ENCODE measurements around the gene GNPTG.
A peak's percentile ranks its signal among the peaks of the same experiment; 100 is the strongest.

Gene GNPTG

GRCh38 chr16:1371054-1371978 is 19.6 kb downstream of the GNPTG start:
- no peak for DNase-seq (ENCODE audit: low read depth in 2 of 2)

GRCh38 chr16:1372292-1372950 is 20.7 kb downstream of the GNPTG start:
- no peak for DNase-seq (ENCODE audit: low read depth in 2 of 2)

- no peak for DNase-seq (ENCODE audit: low read depth in 2 of 2)
Measured at GRCh38 chr16:1374418-1375297, 22.9 kb downstream of the GNPTG start.

GRCh38 chr16:1375298-1375640 is 23.5 kb downstream of the GNPTG start:
- no peak for DNase-seq (ENCODE audit: low read depth in 2 of 2)

DNA sequence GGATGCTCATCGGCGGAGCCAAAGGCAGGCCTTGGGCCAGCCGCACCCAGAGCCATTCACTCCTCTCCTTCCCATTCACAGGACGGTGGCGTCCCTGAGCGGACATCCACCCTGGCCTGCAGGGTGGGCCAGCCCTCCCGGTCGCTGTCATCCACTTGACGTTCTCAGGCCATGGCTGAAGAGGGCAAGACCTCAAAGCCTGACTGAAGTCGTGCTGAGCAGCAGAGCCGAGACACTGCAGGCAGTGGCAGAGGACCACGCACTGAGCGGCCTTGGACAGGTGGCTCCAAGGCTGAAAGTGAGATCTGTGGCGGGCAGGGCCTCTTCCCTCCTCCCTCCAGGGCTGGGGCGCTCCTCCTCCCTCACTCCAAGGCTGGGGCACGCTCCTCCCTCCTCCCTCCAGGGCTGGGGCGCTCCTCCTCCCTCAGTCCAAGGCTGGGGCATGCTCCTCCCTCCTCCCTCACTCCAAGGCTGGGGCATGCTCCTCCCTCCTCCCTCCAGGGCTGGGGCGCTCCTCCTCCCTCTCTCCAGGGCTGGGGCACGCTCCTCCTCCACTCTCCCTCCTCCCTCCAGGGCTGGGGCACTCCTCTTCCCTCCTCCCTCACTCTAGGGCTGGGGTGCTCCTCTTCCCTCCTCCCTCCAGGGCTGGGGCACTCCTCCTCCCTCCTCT is 24.1 kb downstream of the GNPTG start:
- no peak for DNase-seq (ENCODE audit: low read depth in 2 of 2)

- no peak for DNase-seq (ENCODE audit: low read depth in 2 of 2)
Measured at GRCh38 chr16:1377406-1378010, 25.8 kb downstream of the GNPTG start.

GRCh38 chr16:1378087-1378803 is 26.5 kb downstream of the GNPTG start:
- DNase-seq (ENCODE audit: low read depth in 2 of 2) = no peak

DNA sequence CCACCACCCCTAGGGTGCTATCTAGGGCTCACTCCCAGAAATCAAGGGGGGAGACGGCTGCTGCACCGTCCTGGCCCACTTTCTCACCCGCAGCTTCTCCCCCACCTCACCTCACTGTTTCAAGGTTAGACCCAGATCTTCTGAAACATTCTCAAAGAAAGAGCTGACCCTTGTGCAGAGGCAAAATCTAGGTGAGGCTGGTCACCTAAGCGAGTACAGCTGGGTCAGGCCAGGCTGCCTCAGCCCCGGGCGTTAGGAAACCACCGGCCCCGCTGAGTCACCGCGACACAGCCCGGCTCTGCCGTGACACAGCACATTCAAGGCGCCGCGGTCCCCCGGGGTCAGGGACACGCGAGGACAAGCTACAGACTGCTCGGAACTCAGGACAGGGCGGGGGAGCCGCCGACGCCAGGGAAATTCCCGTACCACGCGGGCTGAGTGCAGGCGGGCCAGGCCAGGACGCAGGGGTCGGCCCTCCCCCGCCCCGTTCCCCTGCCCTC is 27.1 kb downstream of the GNPTG start:
- DNase-seq (ENCODE audit: low read depth in 2 of 2) = peak; percentile 34 to 47

DNA sequence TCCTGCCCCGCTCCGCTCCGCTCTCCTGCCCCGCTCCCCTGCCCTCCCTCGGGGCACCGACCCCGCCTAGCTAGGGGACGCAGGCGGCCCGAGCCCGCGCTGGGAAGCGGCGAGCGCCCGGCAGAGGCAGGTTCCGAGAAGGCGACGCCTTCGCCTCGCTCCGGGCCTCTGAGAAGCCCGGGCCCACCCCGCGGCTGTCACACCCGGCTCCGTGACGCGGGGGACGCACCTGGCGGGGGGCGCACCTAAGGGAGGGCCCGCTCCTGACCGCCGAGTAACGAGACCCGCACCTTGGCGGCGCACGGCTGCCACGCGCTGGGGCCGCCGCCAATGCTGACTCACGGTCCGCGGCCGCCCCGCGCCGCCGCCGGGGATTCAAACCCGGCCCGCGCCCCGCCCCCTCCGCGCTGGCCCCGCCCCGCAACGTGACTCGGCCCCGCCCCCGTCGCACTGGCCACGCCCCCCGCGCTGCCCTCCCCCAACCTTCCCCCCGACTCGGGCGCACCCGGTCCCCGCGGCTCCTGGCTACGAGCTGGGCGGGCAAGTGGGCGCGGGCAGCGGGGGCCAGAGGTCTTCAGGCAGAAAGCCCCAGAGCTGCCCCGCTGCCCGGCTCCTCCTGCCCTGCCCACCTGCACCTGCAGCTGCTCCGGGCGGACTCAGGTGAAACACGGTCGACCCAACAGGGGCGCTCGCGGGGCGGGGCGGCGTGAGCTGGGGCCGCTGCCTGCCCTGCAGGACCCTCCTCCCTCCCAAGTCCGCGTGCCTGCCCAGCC is 27.8 kb downstream of the GNPTG start:
- peak; percentile 36 for DNase-seq (ENCODE audit: low read depth in 2 of 2)

DNA sequence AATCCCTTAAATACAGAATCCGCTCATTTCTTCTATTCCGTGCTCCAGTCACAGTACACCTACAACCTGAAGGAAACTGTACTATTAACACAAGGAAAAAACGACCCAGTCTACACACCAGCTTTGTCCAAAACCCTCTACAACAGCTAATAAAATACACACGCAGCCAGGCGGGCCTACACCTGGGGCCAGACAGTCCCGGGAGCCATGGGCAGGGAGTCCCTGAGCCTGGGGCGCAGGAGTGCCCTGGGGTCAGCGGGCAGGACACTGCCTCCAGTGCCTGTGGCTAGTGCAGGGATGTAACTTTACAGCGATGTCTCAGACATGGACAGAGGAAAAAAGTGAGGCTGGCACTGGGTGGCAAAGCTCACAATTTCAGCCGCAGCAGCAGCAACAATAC is 28.5 kb downstream of the GNPTG start:
- DNase-seq (ENCODE audit: low read depth in 2 of 2) = no peak

GRCh38 chr16:1381612-1382406 is 30.1 kb downstream of the GNPTG start:
- DNase-seq (ENCODE audit: low read depth in 2 of 2) = no peak

DNA sequence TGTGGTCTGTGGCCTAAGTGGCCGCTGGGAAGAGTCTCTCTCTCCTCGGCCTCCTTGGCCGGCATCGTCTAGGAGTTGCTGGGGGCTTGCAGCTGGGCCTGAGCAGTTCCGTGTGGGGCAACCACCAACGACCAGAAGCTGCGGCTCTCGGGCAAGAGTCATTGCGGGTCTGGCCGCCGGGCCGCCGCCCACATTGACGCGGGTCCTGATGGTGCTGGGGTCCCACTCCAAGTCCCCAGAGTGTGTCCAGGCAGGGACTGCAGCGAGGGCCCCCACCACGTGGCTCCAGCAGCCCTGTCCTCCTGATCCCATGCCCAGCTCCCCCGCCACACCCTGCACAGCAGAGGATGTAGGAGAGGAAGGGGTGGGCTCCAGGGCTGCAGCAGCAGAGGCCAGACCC is 31.8 kb downstream of the GNPTG start:
- DNase-seq (ENCODE audit: low read depth in 2 of 2) = no peak

GRCh38 chr16:1385232-1385631 is 33.5 kb downstream of the GNPTG start:
- DNase-seq (ENCODE audit: low read depth in 2 of 2) = no peak

GRCh38 chr16:1387331-1387730 is 35.6 kb downstream of the GNPTG start:
- DNase-seq (ENCODE audit: low read depth in 2 of 2) = no peak

DNA sequence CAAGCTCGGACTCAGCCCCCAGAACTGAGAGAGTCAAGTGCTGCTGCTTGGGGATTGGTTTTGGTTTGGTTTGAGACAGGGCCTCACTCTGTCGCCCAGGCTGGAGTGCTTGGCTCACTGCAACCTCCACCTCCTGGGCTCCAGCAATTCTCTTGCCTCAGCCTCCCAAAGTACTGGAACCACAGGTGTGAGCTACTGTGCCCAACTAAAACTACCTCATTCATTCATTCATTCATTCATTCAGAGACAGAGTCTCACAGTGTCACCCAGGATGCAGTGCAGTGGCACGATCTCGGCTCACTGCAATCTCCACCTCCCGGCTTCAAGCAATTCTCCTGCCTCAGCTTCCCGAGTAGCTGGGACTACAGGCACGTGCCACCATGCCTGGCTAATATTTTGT is 38.0 kb downstream of the GNPTG start:
- DNase-seq (ENCODE audit: low read depth in 2 of 2) = no peak

GRCh38 chr16:1390239-1390779 is 38.6 kb downstream of the GNPTG start:
- no peak for DNase-seq (ENCODE audit: low read depth in 2 of 2)

DNA sequence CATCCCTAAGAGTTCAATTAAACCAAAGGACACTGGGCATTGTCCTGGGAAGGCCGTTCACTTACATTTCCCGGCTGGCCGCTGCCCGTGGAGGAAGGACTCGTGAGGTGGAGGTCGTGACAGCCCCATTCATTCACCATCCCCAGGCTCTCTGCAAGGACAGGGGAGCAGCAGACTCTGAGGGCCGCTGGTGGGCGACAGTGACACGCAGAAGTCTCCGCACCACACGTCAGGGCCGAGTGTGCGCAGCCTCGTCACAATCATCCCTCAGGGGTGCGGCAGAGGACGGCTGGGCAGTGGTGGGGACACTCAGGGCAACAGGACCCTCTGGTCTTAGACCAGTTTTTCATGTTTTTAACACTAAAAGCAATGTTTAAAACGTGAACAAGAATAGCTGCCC is 41.1 kb downstream of the GNPTG start:
- DNase-seq (ENCODE audit: low read depth in 2 of 2) = no peak

DNA sequence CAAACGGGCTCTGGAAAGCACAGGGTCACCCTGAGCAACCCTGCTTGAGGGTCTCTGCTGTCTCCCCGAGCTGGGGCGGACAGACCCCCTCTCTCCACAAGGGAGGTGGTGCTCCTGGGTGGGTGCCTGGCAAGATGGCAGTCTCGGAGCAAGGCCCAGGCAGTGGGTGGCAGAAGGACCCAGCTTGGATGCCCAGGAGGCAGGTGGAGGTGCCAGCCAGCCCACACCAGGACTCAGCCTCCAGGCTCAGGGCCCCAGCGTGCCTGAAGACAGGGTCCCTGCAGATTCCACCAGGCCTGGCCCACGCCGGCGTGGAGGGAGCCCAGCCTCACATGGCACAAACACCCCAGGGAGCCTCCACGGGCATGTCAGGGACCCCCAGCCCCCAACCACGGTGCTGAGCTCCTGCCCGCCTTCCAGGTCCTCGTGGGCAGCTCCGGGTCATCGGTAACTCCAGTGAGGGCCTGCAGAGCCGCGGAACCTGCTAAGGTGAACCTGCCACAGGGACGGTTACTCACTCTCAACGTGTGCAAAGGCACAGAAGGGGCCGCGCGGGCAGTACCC is 42.0 kb downstream of the GNPTG start:
- no peak for DNase-seq (ENCODE audit: low read depth in 2 of 2)

All from activated CD8-positive, alpha-beta memory T cell treated with anti-CD3 and anti-CD28 coated beads for 4 hours (primary cell).